Mucosa of descending colon (tissue), 3 donors: ENCODE data around the gene KRT78. TPM values are rescaled to one million over a fixed set of nuclear protein-coding genes. Genes with fewer than 3 reads are reported as not detected.
"Not testable (repeated sequence)": the region's sequence is repeated elsewhere in the genome, so short reads cannot be mapped to it uniquely, and the experiment has no call there.

Experiments used
- ATAC-seq: fragments of 200-7000 bp; cut with Tn5 transposase; one replicate; pipeline ENCODE4 v1.9.1; 2020; ENCODE audit warnings: mild to moderate bottlenecking, moderate library complexity
- DNase-seq, 3 donors: peaks; one replicate each; pipeline ENCODE4 v3.0.0-alpha.2; 2020
- H3K36me3 ChIP-seq: fragments of 200-600 bp; one replicate; pipeline ENCODE4 v1.8.0; 2021; ENCODE audit warnings: low read depth, mild to moderate bottlenecking
- H3K4me1 ChIP-seq: fragments of 200-600 bp; one replicate; pipeline ENCODE4 v1.8.0; 2021; ENCODE audit warnings: low read depth, mild to moderate bottlenecking
- H3K4me3 ChIP-seq: fragments of 200-600 bp; one replicate; pipeline ENCODE4 v1.8.0; 2021; ENCODE audit warnings: mild to moderate bottlenecking
- H3K9me3 ChIP-seq: fragments of 200-600 bp; one replicate; pipeline ENCODE4 v1.8.0; 2021; ENCODE audit warnings: mild to moderate bottlenecking
- CTCF ChIP-seq: fragments of 200-600 bp; IDR thresholded peaks from one replicate; pipeline ENCODE4 v1.8.0; 2022; ENCODE audit warnings: antibody characterized with exemption, mild to moderate bottlenecking
- intact Hi-C, 2 donors: fragments of 100-400 bp; cut with DNase I in 1 of 2; cut with micrococcal nuclease in 1 of 2; formaldehyde crosslinking; loops; one replicate each; pipeline versions ENCODE4 v1.11.0 to v1.11.1; 2022; cut with DNase I, micrococcal nuclease
- total RNA-seq, 3 donors: library from RNA; stranded (reverse); fragmentation: NEBNext Ultra II Directional in 2 of 3; extraction: Animal tissue kit (Norgen Biotek cat#: 25700) in 2 of 3; gene quantifications; one replicate each; pipeline versions ENCODE4 v1.2.1 to v1.2.4, GENCODE V29; 2021 to 2023
- donor health status: DM: no; HTN: no; CAD: no; lungs with moderate emphysema.
- donor health status: DM: no; HTN: no; CAD: no.
- donor health status: DM: no; HTN: yes; CAD: no.

The KRT78 gene
- total RNA-seq, 3 donors from 2014 or later: not detected

GRCh38 chr12:52891044-52891443 lies 42.2 kb upstream of the KRT78 start:
- intact Hi-C loops: no loop called here
- DNase-seq: no peak

GRCh38 chr12:52890417-52890816 lies 41.6 kb upstream of the KRT78 start:
- Histone ChIP-seq H3K4me3 (no peak overlapping the region), H3K9me3 (no peaks in the 10 kb centered on the region), H3K36me3 (no peaks in the 10 kb centered on the region), H3K4me1 (peaks cover 4% of the 10 kb centered on the region)
- ATAC-seq (no peak), DNase-seq (no peak)
- intact Hi-C loops: no loop called here
- TF ChIP-seq CTCF: no peak

More at GRCh38 chr12:52891044-52891443, 42.2 kb upstream of the KRT78 start:
- Histone ChIP-seq H3K36me3 (no peaks in the 10 kb centered on the region), H3K4me1 (peaks cover 10% of the 10 kb centered on the region), H3K4me3 (no peak overlapping the region), H3K9me3 (no peaks in the 10 kb centered on the region)
- TF ChIP-seq CTCF: no peak
- ATAC-seq: no peak

GRCh38 chr12:52884526-52885293 lies 35.9 kb upstream of the KRT78 start:
- H3K4me3 ChIP-seq: no peak overlapping the region
- H3K4me1 ChIP-seq: peaks cover 1% of the 10 kb centered on the region
- no peaks in the 10 kb centered on the region for H3K36me3 ChIP-seq
- ATAC-seq (peak; percentile 87), DNase-seq (peak; percentile 84 to 90 (median 89))
- intact Hi-C loops: loop anchor here (2.0 to 5.0 kb wide), 3 partner anchors 93 to 302 kb away; no protein-coding TSS in a partner anchor
- no peaks in the 10 kb centered on the region for H3K9me3 ChIP-seq
- peak; percentile 81 for TF ChIP-seq CTCF

- H3K4me3 ChIP-seq, H3K36me3 ChIP-seq, DNase-seq, ATAC-seq, H3K9me3 ChIP-seq: not testable (repeated sequence)
- intact Hi-C loops: loop anchor here in 1 of 2 donors (5.0 kb wide), 1 partner anchor 298 kb away; no protein-coding TSS in a partner anchor
- peaks cover 17% of the 10 kb centered on the region for H3K4me1 ChIP-seq
These were observed 31.7 kb upstream of the KRT78 start for GRCh38 chr12:52880499-52880898.

- H3K36me3 ChIP-seq: no peaks in the 10 kb centered on the region
- ATAC-seq: peak; percentile 88
- intact Hi-C loops: loop anchor here (5.0 to 10.0 kb wide), 3 partner anchors 297 to 725 kb away; partner anchors contain the start of gene KRT85 (in 1 of the 2)
- TF ChIP-seq CTCF: peak; percentile 82
- DNase-seq: peak; percentile 84 to 90 (median 88)
- no peaks in the 10 kb centered on the region for H3K9me3 ChIP-seq
- no peak overlapping the region for H3K4me3 ChIP-seq
- peaks cover 24% of the 10 kb centered on the region for H3K4me1 ChIP-seq
These were observed 30.9 kb upstream of the KRT78 start for GRCh38 chr12:52879394-52880351.
